Measurements from ENCODE around the gene PKDREJ.
"Not testable (repeated sequence)": the region's sequence is repeated elsewhere in the genome, so short reads cannot be mapped to it uniquely, and the experiment has no call there.

Gene PKDREJ

GRCh38 chr22:46272762-46273431 lies 9.8 kb upstream of the PKDREJ start:
- no peak overlapping the region for H3K4me3 ChIP-seq (replicated peaks; ENCODE audit: low read depth, low read length)
- no peak for DNase-seq (ENCODE audit: extremely low read depth, low read depth)
- TF ChIP-seq CTCF (IDR thresholded peaks at IDR 0.05; ENCODE audit: low read depth, low read length, missing control alignments), result no peak

GRCh38 chr22:46272196-46272595 lies 9.1 kb upstream of the PKDREJ start:
- no peak overlapping the region for H3K4me3 ChIP-seq (replicated peaks; ENCODE audit: low read depth, low read length)
- no peak for TF ChIP-seq CTCF (IDR thresholded peaks at IDR 0.05; ENCODE audit: low read depth, low read length, missing control alignments)
- DNase-seq (ENCODE audit: extremely low read depth, low read depth), result no peak

DNA sequence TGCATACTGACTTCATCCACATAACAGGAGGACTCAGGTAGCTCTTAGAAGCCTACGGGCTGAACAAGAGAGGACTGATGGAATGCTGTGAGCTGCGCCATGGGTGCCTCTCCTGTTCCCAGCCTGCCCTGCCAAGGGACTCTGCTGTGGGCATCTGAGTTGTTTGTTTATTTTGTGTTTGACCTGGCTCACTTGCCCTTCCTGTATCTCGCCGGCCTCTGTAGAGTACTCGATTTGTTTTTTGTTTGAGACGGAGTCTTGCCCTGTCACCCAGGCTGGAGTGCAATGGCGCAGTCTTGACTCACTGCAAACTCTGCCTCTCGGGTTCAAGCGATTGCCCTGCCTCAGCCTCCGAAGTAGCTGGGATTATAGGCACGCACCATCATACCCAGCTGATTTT lies 6.4 kb upstream of the PKDREJ start:
- H3K4me3 ChIP-seq (replicated peaks; ENCODE audit: low read depth, low read length), result no peak overlapping the region
- TF ChIP-seq CTCF (IDR thresholded peaks at IDR 0.05; ENCODE audit: low read depth, low read length, missing control alignments), result no peak
- no peak for DNase-seq (ENCODE audit: extremely low read depth, low read depth)

DNA sequence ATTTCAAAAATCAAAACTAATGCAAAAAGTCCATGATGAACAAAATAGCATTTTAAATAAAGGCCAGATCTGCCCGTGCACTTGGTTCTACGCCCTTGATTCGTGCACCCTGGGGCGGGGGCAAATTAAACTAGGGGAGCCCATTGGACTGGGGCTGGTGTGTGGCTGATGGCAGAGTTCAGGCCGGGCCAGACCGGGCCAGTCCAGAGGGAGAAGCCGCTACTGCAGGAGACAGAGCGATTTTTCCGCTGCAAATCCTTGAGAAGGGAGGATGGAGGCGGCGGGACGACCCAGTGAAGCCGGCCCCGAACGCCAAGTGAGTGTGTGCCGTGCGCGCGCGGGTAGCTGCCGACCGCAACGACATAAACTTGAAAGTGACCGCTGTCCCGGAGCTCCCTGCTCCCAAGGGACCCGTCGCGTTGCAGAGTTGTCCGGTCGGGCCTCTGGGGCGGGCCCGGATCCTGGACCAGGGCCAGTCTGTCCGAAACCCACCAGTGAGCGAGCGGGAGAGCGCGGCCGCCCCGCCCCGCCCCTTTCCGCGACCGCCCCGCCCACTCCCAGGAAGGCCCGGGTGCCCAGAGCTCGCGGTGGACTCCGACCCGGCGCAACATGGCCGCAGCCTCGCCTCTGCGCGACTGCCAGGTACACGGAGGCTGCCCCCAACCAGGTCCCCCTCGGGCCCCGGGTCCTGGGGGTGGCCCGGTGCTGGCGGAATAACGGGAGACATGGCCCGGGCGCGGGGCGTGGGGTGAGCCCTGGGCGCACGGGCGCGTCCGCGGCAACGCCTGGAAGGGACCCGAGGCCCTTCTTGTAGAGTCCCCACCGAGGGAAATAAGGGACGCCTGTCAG lies 4.5 kb upstream of the PKDREJ start, which contains the start of gene TTC38:
TTC38 (plus strand) TSS at position 578 of the 849 bp plus-strand sequence; CDS start at position 610, 32 bp downstream.
- no peak for DNase-seq (ENCODE audit: extremely low read depth, low read depth)
- peak within 1 kb of the TSS; percentile 67 for H3K4me3 ChIP-seq (replicated peaks; ENCODE audit: low read depth, low read length)
- TF ChIP-seq CTCF (IDR thresholded peaks at IDR 0.05; ENCODE audit: low read depth, low read length, missing control alignments), result no peak

- H3K4me3 ChIP-seq (replicated peaks; ENCODE audit: low read depth, low read length); DNase-seq (ENCODE audit: extremely low read depth, low read depth): not testable (repeated sequence)
These were observed 2.5 kb upstream of the PKDREJ start for GRCh38 chr22:46265627-46266026.

- H3K4me3 ChIP-seq (replicated peaks; ENCODE audit: low read depth, low read length), result not testable (repeated sequence)
These were observed 1.4 kb upstream of the PKDREJ start for GRCh38 chr22:46264520-46264919.

DNA sequence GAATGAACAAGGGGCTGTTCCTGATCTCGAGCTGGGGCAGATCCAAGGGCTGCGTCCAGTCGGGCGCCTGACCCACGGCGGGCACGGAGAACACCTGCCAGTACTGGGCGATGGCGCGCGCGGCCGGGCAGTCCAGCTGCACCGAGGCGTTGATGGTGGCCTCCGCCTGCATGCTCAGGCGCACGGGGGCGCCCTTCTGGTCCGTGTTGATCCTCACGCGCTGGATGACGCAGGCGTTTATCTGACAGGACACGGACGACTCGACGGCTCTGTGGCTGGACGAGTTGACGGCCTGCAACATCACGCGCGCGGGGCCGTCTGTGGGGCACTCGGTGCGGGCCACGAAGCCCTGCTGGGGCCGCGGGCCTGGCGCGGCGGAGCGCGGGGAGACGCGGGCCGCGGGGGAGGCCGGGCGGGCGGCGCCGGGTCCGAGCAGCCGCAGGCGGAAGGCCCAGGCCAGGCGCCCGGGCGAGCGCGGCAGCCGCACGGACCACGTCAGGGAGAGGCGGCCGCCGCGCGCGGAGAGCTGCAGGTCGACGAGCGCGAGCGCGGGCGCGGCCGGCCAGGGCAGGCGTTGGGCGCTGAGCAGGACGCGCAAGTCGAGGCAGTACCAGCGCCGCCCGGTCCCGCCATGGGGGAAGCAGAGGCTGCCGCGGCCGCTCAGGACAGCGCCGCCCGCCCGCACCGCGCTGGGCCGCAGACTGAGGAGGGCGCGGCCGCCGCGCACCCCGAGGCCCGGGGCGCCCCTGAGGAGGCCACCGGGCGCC lies 511 bp downstream of the PKDREJ start:
- TF ChIP-seq CTCF (IDR thresholded peaks at IDR 0.05; ENCODE audit: low read depth, low read length, missing control alignments), result peak; percentile 26
- no peak for DNase-seq (ENCODE audit: extremely low read depth, low read depth)

More at GRCh38 chr22:46264520-46264919, 1.4 kb upstream of the PKDREJ start:
- DNase-seq (ENCODE audit: extremely low read depth, low read depth), result not testable (repeated sequence)

More for the DNA sequence above, 511 bp downstream of the PKDREJ start:
- H3K4me3 ChIP-seq (replicated peaks; ENCODE audit: low read depth, low read length), result no peak overlapping the region
